Measurements from ENCODE around the gene TFAP2D. TPM values are rescaled to one million over a fixed set of nuclear protein-coding genes. Genes with fewer than 3 reads are reported as not detected.

TFAP2D gene
- total RNA-seq, 2 donors from 2014 or later = not detected

DNA sequence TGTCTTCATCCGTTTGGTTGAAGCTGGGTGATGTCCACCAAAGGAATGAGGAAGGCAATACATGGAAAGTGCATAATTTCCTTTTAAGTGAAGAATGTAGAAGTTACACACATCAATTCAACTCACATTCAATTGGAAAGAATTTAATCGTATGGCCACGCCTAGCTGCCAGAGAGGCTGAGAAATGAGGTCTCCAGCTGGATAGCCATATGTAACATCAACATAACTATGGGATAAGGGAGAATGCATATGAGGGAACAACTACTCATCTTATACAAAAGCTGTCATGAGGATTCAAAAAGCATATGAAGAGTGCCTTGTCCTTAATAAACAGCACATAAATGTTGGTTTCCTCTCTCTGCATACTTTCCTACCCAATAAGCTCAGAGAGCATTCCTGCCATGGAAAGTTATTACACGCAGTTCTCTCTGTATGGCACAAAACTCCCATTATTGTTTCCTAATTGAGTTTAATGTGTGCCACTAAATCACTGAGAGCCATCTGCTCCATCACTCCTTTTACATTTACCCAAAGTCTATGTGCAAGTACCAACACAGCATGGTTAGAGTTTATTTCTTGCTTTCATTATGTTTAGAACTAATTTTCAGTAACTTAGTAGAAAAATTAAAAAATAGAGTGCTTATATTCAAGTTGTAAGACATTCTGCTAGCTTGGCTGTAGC is 21.4 kb upstream of the TFAP2D start:
- TF ChIP-seq, protein P1, sequence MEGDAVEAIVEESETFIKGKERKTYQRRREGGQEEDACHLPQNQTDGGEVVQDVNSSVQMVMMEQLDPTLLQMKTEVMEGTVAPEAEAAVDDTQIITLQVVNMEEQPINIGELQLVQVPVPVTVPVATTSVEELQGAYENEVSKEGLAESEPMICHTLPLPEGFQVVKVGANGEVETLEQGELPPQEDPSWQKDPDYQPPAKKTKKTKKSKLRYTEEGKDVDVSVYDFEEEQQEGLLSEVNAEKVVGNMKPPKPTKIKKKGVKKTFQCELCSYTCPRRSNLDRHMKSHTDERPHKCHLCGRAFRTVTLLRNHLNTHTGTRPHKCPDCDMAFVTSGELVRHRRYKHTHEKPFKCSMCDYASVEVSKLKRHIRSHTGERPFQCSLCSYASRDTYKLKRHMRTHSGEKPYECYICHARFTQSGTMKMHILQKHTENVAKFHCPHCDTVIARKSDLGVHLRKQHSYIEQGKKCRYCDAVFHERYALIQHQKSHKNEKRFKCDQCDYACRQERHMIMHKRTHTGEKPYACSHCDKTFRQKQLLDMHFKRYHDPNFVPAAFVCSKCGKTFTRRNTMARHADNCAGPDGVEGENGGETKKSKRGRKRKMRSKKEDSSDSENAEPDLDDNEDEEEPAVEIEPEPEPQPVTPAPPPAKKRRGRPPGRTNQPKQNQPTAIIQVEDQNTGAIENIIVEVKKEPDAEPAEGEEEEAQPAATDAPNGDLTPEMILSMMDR (IDR thresholded peaks at IDR 0.05) = no peak
- no peaks in the 10 kb centered on the region for H3K27me3 ChIP-seq (replicated peaks; ENCODE audit: insufficient read depth)
- ATAC-seq (ENCODE audit: insufficient number of reproducible peaks, low FRiP score, low read depth) = no peak

DNA sequence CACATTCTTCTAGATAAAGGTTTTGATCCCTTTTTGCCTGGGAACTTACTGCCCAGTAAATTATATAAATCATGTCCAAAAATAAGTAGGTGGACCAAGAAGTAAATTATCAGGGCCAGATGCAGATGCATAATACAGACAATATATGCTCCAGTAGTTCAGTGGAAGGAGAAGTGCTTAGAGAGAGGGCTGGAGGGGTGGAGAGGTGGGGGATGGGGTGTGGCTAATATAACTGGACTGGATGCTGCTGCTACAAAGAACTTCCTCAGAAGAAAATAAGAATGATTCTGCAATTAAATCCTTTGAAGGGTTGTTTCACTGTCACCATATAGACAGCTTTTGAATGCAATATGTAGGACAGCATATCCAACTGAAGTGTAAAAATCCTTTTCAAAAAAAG is 14.8 kb upstream of the TFAP2D start:
- TF ChIP-seq, protein P1 (IDR thresholded peaks at IDR 0.05) = no peak
- Histone ChIP-seq H3K27ac (no peak overlapping the region), H3K9me3 (no peaks in the 10 kb centered on the region), H3K4me1 (ENCODE audit: control insufficient read depth in 1 of 2, low read depth in 2 of 2) (no peaks in the 10 kb centered on the region), H3K36me3 (no peaks in the 10 kb centered on the region), H3K4me3 (no peak overlapping the region), H3K27me3 (replicated peaks; ENCODE audit: insufficient read depth) (no peaks in the 10 kb centered on the region)
- ATAC-seq (ENCODE audit: insufficient number of reproducible peaks, low FRiP score, low read depth) (no peak), DNase-seq (ENCODE audit: low spot score) (no peak)

More for the DNA sequence above, 21.4 kb upstream of the TFAP2D start:
- Histone ChIP-seq H3K27ac (no peak overlapping the region), H3K36me3 (no peaks in the 10 kb centered on the region), H3K9me3 (no peaks in the 10 kb centered on the region), H3K4me1 (ENCODE audit: control insufficient read depth in 1 of 2, low read depth in 2 of 2) (no peaks in the 10 kb centered on the region), H3K4me3 (no peak overlapping the region)
- no peak for DNase-seq (ENCODE audit: low spot score)

DNA sequence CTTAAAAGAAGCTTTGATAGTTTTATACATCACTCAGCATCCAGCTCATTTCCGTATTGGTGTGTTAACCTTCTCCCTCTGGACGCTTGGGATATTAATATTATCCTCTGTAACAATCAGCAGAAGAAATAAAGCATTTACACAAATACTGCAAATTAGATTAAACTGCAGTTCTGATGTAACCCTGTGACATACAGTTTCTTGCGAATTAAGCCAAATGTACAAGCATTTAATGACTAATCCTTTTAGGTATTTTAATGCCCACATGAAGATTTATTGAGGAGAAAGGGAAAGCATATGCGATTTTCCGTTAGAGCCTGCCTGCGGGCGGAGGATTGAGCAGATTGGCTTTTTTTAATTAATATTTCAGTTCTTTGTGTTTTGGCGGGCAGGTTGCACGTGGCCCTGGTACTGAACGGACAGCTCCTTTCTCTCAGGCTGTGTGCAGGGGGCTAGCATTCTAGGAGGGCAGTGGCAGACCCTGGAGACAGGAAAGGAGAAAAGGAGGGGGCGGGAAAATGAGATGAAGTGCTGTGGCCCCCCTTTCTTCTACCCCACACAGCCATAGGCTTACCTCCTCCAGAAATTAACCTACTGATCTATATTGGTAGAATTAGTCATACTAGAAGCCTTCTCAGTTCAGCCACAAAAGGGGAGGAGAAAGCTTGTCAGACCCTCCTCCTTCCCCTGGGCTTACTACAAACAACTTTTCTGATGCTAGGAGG is 14.1 kb upstream of the TFAP2D start:
- Histone ChIP-seq H3K4me1 (ENCODE audit: control insufficient read depth in 1 of 2, low read depth in 2 of 2) (no peaks in the 10 kb centered on the region), H3K27ac (no peak overlapping the region), H3K4me3 (no peak overlapping the region), H3K9me3 (no peaks in the 10 kb centered on the region), H3K27me3 (replicated peaks; ENCODE audit: insufficient read depth) (no peaks in the 10 kb centered on the region), H3K36me3 (no peaks in the 10 kb centered on the region)
- no peak for DNase-seq (ENCODE audit: low spot score)
- TF ChIP-seq, protein P1 (IDR thresholded peaks at IDR 0.05) = no peak
- ATAC-seq (ENCODE audit: insufficient number of reproducible peaks, low FRiP score, low read depth) = no peak

DNA sequence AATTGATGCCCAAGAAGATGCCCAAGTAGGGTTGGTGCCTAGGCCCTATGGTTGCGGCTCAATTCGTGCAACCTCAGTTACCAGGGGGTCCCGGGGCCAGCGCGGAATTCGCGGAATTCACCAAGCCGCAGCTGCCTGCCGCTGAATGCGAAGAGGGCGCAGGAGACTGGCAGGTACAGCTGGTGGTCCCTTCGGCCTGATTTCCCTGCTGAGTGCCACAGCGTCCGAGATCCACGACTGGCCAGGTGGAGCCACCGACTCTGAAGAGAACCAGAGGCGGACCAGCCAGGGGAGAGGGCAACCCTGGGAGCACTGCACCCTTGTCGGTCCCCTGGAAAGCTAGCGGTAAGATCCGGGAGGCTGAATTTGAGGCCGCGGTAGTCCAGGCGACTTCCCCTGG is 6.8 kb upstream of the TFAP2D start:
- TF ChIP-seq, protein P1 (IDR thresholded peaks at IDR 0.05) = no peak
- Histone ChIP-seq H3K4me1 (ENCODE audit: control insufficient read depth in 1 of 2, low read depth in 2 of 2) (peaks cover 0 to 7% of the 10 kb centered on the region in 2 donors), H3K27ac (no peak overlapping the region), H3K4me3 (no peak overlapping the region), H3K27me3 (replicated peaks; ENCODE audit: insufficient read depth) (no peaks in the 10 kb centered on the region), H3K36me3 (no peaks in the 10 kb centered on the region), H3K9me3 (no peaks in the 10 kb centered on the region)
- DNase-seq (ENCODE audit: low spot score) (no peak), ATAC-seq (ENCODE audit: insufficient number of reproducible peaks, low FRiP score, low read depth) (no peak)

DNA sequence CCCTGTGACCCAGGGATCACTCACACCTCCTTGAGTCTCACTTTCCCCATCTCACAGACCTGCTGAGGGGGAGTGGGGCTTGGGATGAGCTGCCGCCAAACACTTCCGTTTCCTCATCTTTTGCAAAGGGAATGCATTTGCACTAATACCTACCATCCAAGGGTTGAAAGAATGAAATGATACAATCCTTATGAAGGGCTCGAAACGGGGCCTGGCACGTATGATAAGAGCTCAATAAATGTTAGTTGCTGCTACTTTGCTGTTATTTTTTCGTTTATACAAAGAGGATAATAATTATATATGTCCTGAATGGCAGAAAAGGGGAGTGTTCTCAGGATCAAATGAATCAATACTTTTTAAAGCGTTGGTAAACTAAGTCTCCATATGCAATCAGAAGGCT is 6.1 kb upstream of the TFAP2D start:
- Histone ChIP-seq H3K27ac (no peak overlapping the region), H3K4me3 (no peak overlapping the region), H3K36me3 (no peaks in the 10 kb centered on the region), H3K9me3 (no peaks in the 10 kb centered on the region), H3K27me3 (replicated peaks; ENCODE audit: insufficient read depth) (no peaks in the 10 kb centered on the region), H3K4me1 (ENCODE audit: control insufficient read depth in 1 of 2, low read depth in 2 of 2) (peaks cover 0 to 7% of the 10 kb centered on the region in 2 donors)
- TF ChIP-seq, protein P1 (IDR thresholded peaks at IDR 0.05) = no peak
- DNase-seq (ENCODE audit: low spot score) (no peak), ATAC-seq (ENCODE audit: insufficient number of reproducible peaks, low FRiP score, low read depth) (no peak)

All from thoracic aorta (tissue), 2 donors.